HT1080 (cell line): ENCODE data around the gene UNG. TPM values are rescaled to one million over a fixed set of nuclear protein-coding genes. Genes with fewer than 3 reads are reported as not detected.
"Not testable (repeated sequence)": the region's sequence is repeated elsewhere in the genome, so short reads cannot be mapped to it uniquely, and the experiment has no call there.

ENCODE experiments used
- DNase-seq: peaks from one replicate; pipeline ENCODE4 v3.0.0-alpha.2; 2015; ENCODE audit warnings: low read depth
- polyA plus RNA-seq, 2 experiments: library from polyadenylated mRNA; depleted of rRNA; stranded (reverse); fragments of >200 nt; gene quantifications; 2 replicates each; pipeline ENCODE4 v1.2.3, GENCODE V29; 2015
- total RNA-seq: library from RNA; depleted of rRNA; stranded (reverse); fragments of >200 nt; shearing (Covaris generic); gene quantifications from 2 replicates; pipeline ENCODE4 v1.2.3, GENCODE V29; 2014; rRNA removed

UNG gene
- 53.9 and 61.5 TPM in 2 replicates for total RNA-seq
- 51.4 and 54.0 TPM in 2 replicates for polyA plus RNA-seq (2015; cell fraction: cytosol; rRNA removed)
- polyA plus RNA-seq (2015; cell fraction: nucleus; rRNA removed) = 38.4 and 39.9 TPM in 2 replicates

DNA sequence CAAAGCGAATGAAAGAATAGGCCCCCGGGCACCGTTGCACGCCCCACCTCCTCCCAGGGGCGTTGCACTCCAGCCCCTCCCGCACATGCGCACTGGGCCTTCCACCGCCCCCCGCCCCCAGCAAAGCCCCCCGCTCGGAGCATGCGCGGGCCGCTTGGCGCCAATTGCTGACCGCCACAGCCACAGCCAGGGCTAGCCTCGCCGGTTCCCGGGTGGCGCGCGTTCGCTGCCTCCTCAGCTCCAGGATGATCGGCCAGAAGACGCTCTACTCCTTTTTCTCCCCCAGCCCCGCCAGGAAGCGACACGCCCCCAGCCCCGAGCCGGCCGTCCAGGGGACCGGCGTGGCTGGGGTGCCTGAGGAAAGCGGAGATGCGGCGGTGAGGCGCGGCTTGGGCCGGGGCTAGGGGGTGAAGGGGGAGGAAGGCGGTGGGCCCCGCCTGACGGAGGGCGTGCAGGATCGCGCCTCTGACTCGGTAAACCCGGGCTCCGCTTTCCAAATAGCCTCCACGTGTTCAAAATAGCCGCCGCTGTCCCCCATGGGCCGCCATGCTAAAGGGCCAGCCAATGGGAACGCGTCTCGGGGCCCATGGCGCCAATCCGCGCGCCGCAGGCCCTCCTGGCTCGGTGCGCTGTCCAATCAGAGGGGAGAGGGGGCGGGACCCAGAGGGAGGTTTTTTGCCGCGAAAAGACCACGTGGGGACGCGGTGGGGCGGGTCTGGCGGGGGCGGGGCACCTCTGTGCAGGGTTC lies at the start of gene UNG:
Gene UNG, plus strand, starts transcription at position 163 of the 748 bp plus-strand sequence. Its CDS starts 83 bp downstream, at position 246.
- peak; percentile 88 for DNase-seq

- not testable (repeated sequence) for DNase-seq
These were observed 48.7 kb upstream of the UNG start for GRCh38 chr12:109048706-109049105.

DNA sequence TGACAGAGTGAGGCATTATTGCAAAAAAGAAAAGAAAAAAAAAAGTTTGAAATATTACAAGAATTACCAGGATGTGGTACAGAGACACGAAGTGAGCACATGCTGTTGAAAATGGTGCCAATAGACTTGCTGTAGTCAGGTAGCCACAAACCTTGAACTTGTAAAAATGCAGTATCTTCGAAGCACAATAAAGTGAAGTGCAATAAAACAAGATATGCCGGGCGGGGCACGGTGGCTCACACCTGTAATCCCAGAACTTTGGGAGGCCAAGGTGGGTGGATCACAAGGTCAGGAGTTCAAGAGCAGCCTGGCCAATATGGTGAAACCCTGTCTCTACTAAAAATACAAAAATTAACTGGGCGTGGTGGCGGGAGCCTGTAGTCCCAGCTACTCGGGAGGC lies 47.6 kb upstream of the UNG start:
- DNase-seq = not testable (repeated sequence)

DNA sequence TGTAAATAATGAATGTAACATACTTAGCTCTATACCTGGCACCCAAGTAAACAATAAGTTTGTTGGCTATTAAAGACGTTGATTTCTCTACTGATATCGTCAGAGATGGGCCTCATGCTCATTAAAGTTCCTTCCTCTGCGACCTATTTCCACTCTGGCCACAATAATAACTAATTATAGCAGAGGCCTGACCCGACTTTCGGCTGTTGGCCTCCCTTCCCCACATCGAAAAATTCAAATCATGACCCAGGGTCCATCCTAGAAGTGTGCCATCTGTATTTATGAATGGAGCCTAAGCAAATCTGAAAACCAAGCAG lies 45.3 kb upstream of the UNG start:
- no peak for DNase-seq

DNA sequence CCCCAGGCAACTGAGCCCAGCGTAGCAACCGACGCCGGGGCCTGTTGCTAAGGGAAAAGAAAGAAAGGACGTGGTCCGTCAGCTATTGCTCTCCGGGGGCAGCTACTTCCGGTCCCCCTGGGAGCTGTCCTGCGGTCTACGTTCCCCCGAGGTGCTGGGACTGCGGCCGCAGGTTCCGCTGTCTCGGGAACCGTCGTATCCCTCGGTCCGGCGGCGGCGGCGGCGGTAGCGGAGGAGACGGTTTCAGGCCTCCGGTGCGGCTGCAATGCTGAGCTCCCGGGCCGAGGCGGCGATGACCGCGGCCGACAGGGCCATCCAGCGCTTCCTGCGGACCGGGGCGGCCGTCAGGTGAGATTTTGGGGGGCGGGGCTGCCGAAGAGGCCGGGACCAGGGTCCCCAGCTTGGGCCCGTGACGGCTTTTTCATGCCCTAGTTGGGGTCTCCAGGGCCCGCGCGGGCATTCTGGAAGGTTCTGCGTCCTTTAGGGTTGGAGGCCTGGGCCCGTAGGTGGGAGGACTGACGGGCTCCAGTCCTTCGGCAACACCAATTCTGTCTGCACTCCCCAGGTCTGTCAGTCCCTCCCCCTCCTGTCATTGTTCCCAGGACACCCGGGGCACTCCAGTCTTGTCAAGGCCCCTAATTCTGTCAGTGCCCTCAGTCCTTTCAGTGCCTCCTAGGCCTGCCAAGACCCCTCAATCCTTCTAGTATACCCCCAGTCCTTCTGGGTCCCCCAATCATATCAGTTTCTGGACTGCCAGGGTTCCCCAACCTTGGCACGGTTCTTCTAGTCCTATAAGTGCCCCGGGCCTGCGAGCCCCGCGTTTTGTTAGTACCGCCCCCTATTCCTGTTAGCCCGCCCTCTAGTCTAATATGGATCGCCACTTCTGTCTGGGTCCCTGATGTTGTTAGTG lies 44.7 kb upstream of the UNG start, which contains the start of gene USP30:
Gene USP30, plus strand, starts transcription at position 163 of the 910 bp plus-strand sequence. Its CDS starts 103 bp downstream, at position 266.
- peak; percentile 61 for DNase-seq

DNA sequence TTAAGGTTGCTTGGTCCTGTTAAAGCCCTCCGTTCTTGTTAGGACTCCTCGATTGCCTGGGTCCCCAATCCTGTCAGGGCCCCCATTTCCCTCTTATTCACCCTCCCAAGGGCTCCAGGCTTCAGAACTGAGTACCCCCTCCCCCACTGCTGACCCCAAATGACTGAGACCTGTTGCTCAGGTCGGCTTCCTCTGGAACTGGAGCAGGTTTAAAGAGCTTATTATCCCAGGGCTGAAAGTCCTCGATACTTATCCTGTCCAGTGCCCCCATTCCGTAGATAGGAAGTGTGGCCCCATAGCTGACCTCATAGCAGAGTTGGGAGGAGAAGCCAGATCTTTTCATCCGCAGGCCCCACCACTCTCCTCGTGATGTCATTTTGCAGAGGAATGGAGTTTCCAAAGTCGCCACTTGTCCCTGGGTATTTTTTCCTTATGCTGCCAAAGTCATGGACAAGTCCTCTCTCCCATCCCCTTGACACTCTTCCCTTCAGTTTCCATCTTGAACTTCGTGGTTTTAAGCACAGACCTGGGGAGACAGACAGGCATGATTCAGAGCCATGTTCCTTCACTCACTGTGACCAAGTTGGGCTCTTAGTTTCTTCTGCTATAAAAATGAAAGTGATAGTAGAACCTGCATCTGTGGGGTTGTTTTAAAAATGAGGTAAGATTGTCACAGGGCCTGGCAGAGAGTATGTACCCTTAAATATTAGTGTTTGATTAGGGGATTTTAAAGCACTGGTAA lies 43.8 kb upstream of the UNG start:
- no peak for DNase-seq

GRCh38 chr12:109054124-109054513 lies 43.3 kb upstream of the UNG start:
- not testable (repeated sequence) for DNase-seq

DNA sequence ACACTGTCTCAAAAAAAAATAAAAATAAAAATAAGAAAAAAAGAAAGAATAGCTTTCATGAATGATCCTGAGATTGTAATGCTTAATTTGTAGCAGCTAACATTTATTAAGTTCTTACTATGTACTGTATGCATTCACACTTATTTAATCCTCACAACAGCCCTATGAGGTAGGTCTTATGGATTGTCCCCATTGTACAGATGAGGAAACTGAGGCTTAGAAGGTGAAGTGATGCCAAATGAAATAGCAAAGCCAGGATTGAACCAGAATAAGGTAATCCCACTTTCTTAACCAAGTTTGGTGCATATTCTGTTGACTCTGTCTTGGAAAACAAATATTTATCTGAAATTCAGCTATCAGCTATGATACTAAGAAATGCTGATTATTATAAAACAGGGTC lies 42.9 kb upstream of the UNG start:
- DNase-seq = no peak

DNA sequence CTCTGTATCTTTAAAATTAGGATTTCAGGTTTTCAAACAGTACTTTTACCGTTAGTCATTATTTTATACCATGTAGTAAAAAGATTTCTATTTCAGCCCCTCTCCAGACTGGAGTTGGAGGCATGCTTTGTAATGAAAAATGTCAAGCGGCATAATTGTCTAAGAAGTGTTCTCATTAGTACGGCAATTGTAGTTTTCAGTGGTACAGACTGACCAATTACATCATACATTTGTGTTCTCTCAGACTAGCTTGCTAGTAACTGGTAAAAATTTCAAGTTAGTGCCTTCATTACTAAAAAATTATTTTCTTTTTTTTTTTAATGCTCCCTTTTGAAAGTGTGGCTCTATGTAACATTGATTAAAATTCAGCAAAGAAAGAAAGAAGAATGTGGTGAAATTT lies 40.5 kb upstream of the UNG start:
- no peak for DNase-seq

DNA sequence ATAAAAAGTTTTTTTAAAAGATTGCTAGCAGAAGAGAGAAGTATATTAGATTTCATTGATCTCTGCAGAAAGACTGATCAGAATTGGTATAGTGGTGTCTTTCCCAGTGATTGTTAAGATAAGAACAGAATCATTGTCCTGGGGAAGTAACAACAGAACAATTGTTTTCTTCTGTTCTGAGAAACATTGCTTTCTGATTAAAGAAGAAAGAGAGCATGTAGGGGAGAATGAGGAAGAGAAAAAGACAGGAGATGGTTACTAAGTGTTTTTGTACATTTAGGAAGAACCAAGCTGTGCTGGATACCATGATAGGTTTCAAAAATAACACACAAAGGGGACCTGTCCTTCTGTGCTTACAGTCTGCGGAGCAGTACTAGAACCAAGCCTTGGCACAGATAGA lies 40.0 kb upstream of the UNG start:
- DNase-seq = no peak

DNA sequence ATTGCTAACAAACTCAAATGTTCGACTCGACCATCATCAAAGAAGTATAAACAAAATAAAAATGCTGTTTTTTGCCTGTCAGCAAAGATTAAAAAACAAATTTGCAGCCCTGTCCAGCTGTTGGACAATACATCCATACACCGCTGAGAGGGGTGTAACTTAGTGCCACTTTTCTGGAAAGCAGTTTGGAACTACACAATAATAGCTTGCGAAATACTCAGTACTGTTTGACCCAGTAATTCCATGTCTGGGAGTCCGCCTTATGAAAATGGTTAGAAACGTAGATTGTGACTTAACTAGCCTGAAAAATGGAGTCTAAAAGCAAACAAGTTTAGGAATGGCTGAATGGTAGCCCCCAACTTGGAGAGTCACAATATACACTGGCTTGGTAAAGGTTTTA lies 38.6 kb upstream of the UNG start:
- DNase-seq = no peak

- DNase-seq = no peak
These were observed 33.3 kb upstream of the UNG start for GRCh38 chr12:109064143-109064542.

- no peak for DNase-seq
These were observed 32.1 kb upstream of the UNG start for GRCh38 chr12:109065154-109065852.

GRCh38 chr12:109065853-109066193 lies 31.6 kb upstream of the UNG start:
- DNase-seq = no peak

DNA sequence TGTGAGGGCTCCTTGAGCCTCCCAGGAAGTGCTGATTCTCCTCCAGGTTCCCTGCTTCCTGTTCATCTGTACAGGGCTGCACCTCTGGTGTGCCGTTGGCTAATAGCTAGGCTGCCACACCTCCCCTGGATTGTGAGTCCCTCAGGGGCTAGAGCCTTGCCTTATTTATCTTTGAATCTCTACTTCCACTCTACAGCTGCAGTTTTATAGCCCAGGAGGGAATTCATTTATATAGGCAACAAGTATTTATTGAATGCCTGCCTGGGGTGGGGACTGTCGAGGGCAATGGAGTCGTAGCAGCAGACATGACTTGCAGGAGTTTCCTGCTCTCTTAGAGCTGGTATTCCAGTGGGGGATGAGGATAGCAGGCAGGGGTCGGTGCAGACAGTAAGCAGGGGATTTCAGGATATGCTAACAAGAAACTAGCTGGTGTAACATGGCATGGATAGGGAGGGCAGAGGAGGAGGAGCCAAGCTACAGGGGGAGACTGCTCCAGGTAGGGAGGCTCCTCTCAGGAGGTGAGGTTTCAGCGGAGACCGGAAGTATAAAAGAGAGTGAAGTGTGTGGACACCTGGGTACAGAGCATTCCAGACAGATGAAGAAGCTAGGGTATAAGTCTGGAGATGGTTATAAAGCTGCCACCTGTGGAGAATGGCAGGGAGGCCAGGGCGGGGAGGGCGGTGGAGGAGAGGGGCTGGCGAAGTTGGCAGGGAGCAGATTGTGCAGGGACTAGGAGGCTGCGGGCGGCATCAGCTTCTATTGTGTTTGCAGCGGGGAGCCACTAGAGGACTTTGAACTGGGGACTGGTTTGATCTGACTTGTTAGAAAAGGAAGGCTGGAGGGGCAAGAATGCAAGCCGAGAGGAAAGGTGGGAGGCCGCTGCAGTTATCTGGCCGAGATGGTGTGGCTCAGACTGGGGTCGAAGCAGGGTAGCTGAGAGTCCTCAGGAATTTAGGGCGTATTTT lies 27.8 kb upstream of the UNG start:
- DNase-seq = no peak

DNA sequence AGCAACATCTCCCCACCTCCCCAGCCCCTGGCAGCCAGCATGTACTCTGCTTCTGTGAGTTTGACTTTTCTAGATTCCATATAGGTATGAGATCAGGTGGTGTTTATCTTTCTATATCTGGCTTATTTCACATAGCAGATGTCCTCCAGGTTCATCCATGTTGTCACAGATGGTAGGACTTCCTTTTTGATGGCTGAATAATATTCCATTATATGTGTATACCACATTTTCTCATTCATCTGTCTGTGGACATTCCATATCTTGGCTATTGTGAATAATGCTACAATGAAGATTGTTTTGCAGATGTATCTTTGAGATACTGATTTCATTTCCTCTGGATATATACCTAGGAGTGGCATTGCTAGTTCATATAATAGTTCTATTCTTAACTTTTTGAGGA lies 22.5 kb upstream of the UNG start:
- DNase-seq = no peak

GRCh38 chr12:109082751-109083150 lies 14.6 kb upstream of the UNG start:
- no peak for DNase-seq

DNA sequence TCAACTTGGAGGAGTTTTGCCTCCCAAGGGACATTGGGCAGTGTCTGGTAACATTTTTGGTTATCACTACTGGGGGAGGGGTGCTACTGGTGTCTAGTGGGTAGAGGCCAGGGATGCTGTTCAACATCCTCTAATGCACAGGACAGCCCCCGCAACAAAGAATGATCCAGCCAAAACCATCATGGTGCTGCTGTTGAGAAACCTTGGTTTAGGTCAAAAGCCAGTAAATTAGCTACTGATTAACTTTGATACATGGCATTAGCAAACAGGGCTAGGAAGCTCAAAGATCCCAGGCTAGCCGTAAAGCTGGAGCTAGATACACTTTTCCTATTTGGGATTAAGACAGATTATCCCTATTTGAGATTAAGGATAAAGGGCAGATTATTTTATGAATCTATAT lies 13.0 kb upstream of the UNG start:
- no peak for DNase-seq

DNA sequence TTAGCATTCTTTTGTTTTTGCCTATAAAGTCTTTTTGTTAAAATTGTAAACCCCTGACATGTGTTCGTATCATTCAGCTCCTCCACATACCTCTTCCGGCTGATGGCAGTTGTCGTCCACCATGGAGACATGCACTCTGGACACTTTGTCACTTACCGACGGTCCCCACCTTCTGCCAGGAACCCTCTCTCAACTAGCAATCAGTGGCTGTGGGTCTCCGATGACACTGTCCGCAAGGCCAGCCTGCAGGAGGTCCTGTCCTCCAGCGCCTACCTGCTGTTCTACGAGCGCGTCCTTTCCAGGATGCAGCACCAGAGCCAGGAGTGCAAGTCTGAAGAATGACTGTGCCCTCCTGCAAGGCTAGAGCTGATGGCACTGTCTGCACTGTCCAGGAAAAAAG lies 11.8 kb upstream of the UNG start:
- DNase-seq = no peak

GRCh38 chr12:109087250-109087649 lies 10.1 kb upstream of the UNG start:
- DNase-seq = no peak
